Prostate gland (tissue), 2 donors: ENCODE data around the gene PAQR4. TPM values are rescaled to one million over a fixed set of nuclear protein-coding genes. Genes with fewer than 3 reads are reported as not detected.

Experiments used
- DNase-seq: peaks from one replicate; pipeline ENCODE4 v3.0.0-alpha.2; 2019; ENCODE audit warnings: low spot score
- H3K27ac ChIP-seq, 2 donors: fragments of 200-600 bp; sonication (generic); 2 replicates each; pipeline ENCODE4 v1.5.1; 2017 to 2019
- H3K27me3 ChIP-seq: fragments of 200-600 bp; sonication (generic); replicated peaks from 2 replicates; pipeline ENCODE4 v1.5.1; 2019; ENCODE audit not compliant: insufficient read depth
- H3K36me3 ChIP-seq, 2 donors: fragments of 200-600 bp; sonication (generic); 1 replicate in 1 of 2; 2 replicates in 1 of 2; pipeline versions ENCODE4 v1.5.1 to v1.8.1; 2017 to 2019
- H3K4me1 ChIP-seq: fragments of 200-600 bp; sonication (generic); replicated peaks from 2 replicates; pipeline ENCODE4 v1.5.1; 2019
- H3K4me3 ChIP-seq, 2 donors: fragments of 200-600 bp; sonication (generic); 2 replicates each; pipeline ENCODE4 v1.5.1; 2017 to 2019
- H3K9me3 ChIP-seq: fragments of 200-600 bp; sonication (generic); 2 replicates; pipeline ENCODE4 v1.5.1; 2017
- CTCF ChIP-seq, 4 experiments: fragments of 200-600 bp in 2 of 4; fragments of 450-650 bp in 2 of 4; sonication (generic) in 2 of 4; IDR thresholded peaks; 1 replicate in 3 of 4; 2 replicates in 1 of 4; pipeline ENCODE4 v1.5.1; 2016 to 2019; ENCODE audit warnings: antibody characterized with exemption in 4 of 4, mild to moderate bottlenecking in 2 of 4, moderate library complexity in 2 of 4
- POLR2A ChIP-seq: fragments of 450-650 bp; IDR thresholded peaks from one replicate; pipeline ENCODE4 v1.6.1; 2016; ENCODE audit warnings: antibody characterized with exemption, mild to moderate bottlenecking
- POLR2AphosphoS5 ChIP-seq: sonication (generic); formaldehyde crosslinking; IDR thresholded peaks from one replicate; pipeline ENCODE4 v1.6.1; 2017; ENCODE audit warnings: antibody characterized with exemption
- WGBS: methylation state at CpG from one replicate; pipeline ENCODE4 v1.1.5; 2018; 5-methylcytosine and 5-hydroxymethylcytosine counted together
- intact Hi-C: fragments of 100-400 bp; cut with DNase I; formaldehyde crosslinking; loops from one replicate; pipeline ENCODE4 v1.14.2; 2022
- total RNA-seq, 2 donors: library from RNA; depleted of rRNA; stranded (reverse); fragments of >200 nt; gene quantifications; one replicate each; pipeline ENCODE4 v1.1.0, GENCODE V29; 2016

Gene PAQR4
- total RNA-seq, 2 donors from 2014 or later = 9.1 to 25.1 TPM

- peak overlapping the region; percentile 16 to 17 for H3K4me3 ChIP-seq
- H3K27me3 ChIP-seq = no peaks in the 10 kb centered on the region
- H3K27ac ChIP-seq = no peak overlapping the region
- intact Hi-C loops = no loop called here
- H3K4me1 ChIP-seq = no peaks in the 10 kb centered on the region
- 9% methylated on average over 52 of the region's 58 CpGs for WGBS
- no peaks in the 10 kb centered on the region for H3K36me3 ChIP-seq
- peak; percentile 98 for DNase-seq
- H3K9me3 ChIP-seq = no peaks in the 10 kb centered on the region
- TF ChIP-seq POLR2A (peak; percentile 54), POLR2AphosphoS5 (peak; percentile 92), CTCF (IDR thresholded peaks at IDR 0.05) (peak; percentile 31 to 88 (median 78))
Measured at GRCh38 chr16:3003582-3004270, 34.6 kb downstream of the PAQR4 start.

GRCh38 chr16:3004319-3004718 lies 35.2 kb downstream of the PAQR4 start:
- no peak for TF ChIP-seq POLR2AphosphoS5
- TF ChIP-seq POLR2A = no peak
- TF ChIP-seq CTCF (IDR thresholded peaks at IDR 0.05) = no peak
- Histone ChIP-seq H3K9me3 (no peaks in the 10 kb centered on the region), H3K27ac (no peak overlapping the region), H3K36me3 (no peaks in the 10 kb centered on the region), H3K27me3 (no peaks in the 10 kb centered on the region), H3K4me3 (peak overlapping the region; percentile 16 to 17), H3K4me1 (no peaks in the 10 kb centered on the region)
- intact Hi-C loops = no loop called here
- no peak for DNase-seq
- WGBS = 0% methylated on average over 50 of the region's 67 CpGs

GRCh38 chr16:3004781-3005284 lies 35.7 kb downstream of the PAQR4 start:
- Histone ChIP-seq H3K27ac (no peak overlapping the region), H3K4me1 (no peaks in the 10 kb centered on the region), H3K4me3 (no peak overlapping the region), H3K9me3 (no peaks in the 10 kb centered on the region), H3K27me3 (no peaks in the 10 kb centered on the region), H3K36me3 (no peaks in the 10 kb centered on the region)
- TF ChIP-seq POLR2AphosphoS5 = no peak
- TF ChIP-seq POLR2A = no peak
- TF ChIP-seq CTCF (IDR thresholded peaks at IDR 0.05) = no peak
- DNase-seq = no peak
- 19% methylated on average over 25 of the region's 25 CpGs for WGBS
- intact Hi-C loops = no loop called here

DNA sequence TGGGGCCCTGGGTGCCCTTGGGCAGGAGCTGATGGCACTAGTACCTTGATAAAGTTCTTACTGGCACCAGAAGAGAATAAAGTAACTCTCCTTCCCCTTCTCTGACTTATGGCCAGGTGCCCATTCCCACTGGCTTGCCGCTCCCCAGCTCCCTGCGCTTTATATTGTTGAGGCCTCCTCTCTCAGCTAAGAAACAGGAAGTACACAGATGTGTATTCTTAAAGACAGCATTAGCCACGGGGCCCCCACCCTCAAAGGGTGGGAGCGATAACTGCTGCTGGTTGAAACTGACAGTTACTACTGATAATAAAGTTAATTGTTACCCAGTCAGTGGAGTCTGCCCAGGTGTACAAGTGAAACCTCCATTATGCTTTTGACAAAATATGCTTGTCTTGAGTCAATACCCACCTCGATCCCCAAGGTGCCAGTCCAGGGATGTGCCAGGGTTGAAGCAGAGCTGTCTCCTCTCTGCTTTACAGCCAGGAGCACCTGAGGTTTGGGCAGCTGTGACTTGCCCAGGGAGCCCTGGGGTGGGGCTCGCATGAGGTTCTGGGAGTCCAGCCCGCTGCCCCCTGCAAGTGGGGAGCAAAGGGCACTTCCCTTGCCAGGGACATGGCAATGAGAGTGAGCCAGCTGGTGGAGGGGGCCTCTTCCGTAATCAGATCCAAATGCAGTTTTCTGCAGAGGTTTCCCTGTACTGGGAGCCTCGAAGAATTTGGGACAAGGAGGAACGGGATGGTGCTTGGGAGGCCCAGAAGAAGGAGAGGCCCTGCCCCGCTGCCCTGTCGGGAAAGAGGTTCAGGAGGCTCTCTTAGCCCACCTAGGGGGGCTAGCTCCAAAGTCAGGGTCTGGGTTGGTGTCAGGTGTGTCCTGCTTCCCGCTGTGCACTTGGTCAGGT lies 38.2 kb downstream of the PAQR4 start:
- WGBS = 31% methylated on average over 13 of the region's 13 CpGs

More for the DNA sequence above, 38.2 kb downstream of the PAQR4 start:
- intact Hi-C loops = no loop called here
- no peak overlapping the region for H3K4me3 ChIP-seq
- peaks cover 7% of the 10 kb centered on the region for H3K4me1 ChIP-seq
- no peaks in the 10 kb centered on the region for H3K27me3 ChIP-seq
- H3K9me3 ChIP-seq = no peaks in the 10 kb centered on the region
- no peaks in the 10 kb centered on the region for H3K36me3 ChIP-seq
- no peak for DNase-seq
- TF ChIP-seq CTCF (IDR thresholded peaks at IDR 0.05) = no peak
- TF ChIP-seq POLR2AphosphoS5 = no peak
- TF ChIP-seq POLR2A = no peak
- H3K27ac ChIP-seq = no peak overlapping the region
